GM10266 (cell line): ENCODE measurements around the gene TAOK2.

ENCODE experiments used
- DNase-seq: peaks from one replicate; pipeline ENCODE4 v3.0.0; 2012; ENCODE audit errors: extremely low spot score
- TF ChIP-seq, protein P1 (sequence below): IDR thresholded peaks from 2 replicates; pipeline ENCODE4 v1.5.1; 2012; ENCODE audit warnings: mild to moderate bottlenecking, low read depth; ENCODE audit not compliant: control insufficient read depth, insufficient read depth; ENCODE audit errors: missing control alignments

The TAOK2 gene

DNA sequence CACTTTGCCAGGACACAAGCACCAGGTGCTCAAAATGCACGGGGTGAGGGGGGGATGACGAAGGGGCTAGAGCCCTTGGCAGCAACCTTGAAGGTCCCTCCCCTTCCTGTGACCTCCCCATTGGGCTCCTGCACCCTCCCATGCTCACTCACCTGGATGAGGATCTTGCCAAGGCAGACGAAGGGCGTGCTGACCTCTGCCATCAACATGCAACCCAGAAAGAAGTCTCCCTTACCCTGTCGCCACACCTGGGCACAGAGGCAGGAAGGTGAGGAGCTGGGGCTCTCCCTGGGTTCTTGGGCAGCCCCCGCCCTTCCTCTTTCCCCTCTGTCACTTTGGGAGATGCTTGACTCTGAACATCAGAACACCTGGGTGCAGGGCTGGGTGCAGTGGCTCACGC, 51.9 kb downstream of the TAOK2 start:
- no peak for DNase-seq

DNA sequence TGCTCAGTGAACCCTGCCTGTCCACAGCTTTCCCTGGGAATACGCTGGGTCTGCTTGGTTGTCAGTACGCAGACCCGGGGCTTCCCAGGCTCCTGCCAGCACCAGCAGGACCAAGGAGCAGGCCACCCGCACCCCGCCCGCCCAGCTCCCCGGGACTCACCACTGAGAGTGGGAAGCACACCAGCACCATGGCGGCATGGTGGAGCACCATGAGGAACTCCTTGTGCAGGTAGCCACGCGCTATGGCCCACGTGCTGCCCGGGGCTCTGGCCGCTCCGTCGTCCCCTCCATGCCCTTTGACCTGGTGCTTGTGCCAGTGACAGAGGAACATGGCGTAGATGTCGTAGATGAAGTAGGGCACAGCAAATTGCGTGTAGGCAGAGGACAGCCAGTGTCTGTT, 52.8 kb downstream of the TAOK2 start:
- no peak for DNase-seq
- TF ChIP-seq, protein P1, sequence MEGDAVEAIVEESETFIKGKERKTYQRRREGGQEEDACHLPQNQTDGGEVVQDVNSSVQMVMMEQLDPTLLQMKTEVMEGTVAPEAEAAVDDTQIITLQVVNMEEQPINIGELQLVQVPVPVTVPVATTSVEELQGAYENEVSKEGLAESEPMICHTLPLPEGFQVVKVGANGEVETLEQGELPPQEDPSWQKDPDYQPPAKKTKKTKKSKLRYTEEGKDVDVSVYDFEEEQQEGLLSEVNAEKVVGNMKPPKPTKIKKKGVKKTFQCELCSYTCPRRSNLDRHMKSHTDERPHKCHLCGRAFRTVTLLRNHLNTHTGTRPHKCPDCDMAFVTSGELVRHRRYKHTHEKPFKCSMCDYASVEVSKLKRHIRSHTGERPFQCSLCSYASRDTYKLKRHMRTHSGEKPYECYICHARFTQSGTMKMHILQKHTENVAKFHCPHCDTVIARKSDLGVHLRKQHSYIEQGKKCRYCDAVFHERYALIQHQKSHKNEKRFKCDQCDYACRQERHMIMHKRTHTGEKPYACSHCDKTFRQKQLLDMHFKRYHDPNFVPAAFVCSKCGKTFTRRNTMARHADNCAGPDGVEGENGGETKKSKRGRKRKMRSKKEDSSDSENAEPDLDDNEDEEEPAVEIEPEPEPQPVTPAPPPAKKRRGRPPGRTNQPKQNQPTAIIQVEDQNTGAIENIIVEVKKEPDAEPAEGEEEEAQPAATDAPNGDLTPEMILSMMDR = no peak

More for the DNA sequence above, 51.9 kb downstream of the TAOK2 start:
- TF ChIP-seq, protein P1 = no peak

DNA sequence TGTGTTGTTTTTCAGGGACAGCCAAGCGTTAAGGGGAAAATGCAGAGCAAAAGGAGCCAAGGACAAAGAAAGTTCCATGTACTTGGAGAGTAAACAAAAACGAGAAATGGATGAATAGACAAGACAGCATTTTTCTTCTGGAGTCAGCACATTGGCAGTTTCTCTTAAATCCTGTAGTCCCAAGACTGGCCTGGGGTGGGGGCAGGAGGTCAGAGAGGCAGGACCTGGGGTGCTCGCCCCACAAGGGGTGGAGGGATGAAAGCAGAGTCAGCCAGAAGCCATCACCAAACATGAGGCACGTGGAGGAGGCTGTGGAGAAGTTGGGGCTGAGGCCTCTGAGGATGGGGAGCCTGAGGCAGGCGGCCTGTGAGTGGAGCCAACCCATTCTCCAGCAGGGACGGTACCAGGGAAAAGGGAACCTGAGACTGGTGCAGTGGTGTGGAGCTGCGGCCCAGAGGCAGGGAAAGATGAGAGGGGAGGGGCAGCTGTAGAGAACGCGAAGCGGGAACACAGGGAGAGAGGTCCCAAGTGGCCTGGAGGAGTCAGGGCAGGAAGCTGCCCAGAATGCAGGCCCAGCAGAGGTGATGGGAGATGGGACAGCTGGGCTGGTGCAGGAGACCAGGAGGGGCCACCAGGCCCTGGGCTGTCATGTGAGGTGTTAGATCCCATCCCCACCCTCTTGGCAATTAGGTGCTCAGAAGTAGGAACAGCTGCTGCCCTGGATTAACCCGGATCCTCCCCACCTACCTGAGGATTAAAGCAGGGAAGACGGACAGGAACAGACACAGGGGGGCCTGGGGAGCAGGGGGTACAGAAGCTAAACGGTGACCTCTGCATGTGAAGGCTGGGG, 54.1 kb downstream of the TAOK2 start:
- DNase-seq = no peak

DNA sequence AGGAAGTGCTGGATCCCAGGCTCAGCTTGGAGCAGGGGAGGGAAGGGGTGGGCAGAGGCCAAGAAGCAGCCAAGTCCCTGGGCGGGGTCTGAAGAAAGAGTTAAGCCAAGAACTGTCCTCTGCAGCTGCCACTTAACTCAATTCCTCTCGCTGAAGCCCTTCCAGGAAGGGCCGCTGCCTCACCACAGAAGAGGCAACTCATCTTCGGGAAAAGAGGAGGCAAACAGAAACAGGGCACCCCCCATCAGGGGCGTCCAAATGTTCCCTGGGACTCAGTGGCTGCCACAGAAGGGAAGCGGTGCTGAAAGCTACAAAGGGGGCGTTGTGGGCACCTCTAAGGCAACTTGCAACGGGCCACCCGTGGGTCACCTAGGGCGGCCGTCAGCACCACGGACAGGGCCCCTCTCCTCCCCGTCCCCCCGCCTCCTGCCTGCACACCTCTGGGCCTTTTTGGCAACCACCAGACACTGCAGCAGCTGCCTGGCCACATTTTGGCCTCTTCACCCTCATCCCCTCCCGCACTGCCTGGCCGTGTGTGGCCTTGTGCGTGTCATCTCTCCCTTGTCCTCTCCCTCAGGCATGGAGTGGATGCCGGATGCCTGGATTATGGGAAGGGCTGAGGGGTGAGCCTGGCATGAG, 54.9 kb downstream of the TAOK2 start:
- DNase-seq = no peak
- TF ChIP-seq, protein P1 = no peak

More for the DNA sequence above, 54.1 kb downstream of the TAOK2 start:
- TF ChIP-seq, protein P1 = no peak

DNA sequence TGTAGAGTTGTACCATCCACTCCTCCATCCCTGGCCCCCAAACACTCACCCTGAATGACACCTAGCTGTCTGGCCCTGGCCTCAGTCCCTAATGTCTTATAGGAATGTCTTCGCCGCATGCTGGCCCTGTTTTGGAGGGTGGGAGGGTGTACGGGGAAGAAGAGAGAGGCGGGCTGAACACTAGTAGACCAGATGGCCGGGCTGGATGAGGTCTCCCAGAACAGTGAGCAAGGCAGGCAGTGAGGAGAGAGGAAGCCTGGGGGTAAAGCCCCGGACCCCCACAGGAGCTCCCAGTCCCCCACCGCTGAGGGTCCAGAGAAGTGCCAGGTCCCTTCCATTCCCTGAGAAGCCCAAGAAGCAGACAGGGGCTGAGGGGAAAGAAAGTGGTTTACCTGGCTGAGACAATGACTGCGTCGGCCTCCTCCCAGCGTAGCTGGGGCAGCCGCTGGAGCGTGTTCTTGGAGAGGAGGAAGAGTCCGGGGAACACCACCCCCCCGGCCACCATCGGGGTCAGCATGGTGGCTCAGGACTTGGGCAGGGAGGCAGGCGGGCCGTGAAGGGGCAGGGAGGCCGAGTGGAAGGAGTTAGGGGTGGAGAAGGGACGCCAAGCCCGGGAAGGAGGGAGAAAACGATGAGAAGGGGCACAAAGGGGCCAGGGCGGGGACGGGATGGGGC, 56.5 kb downstream of the TAOK2 start:
- TF ChIP-seq, protein P1 = no peak
- no peak for DNase-seq

DNA sequence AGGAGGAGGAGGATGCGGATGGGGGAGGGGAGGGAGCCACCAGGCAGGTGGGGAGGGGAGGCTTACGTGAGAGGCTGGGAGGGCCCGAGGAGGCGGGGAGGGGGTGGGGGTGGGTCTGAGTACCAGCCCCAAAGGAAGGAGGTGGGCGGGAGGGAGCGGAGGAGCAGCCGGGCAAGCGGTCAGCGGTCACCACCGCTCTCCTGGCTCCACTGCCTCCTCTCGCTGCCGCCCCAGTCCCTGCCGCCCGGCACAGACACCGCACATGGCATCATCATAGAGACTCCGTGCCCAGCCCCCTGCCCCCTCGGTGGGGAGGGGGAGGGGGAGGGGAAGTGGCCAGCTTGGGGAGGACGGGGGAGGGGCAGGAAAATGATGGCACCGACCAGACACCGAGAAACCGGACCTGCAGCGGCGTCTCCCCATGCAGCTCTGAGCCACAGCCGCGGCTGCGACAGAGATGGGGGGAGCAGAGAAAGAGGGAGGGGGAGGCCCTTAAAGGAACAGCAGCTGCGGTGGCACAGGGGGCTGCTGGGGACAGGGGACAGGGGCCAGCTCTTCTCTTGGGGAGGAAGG, 57.3 kb downstream of the TAOK2 start, which contains the start of gene TLCD3B:
TSS of gene TLCD3B (minus strand) at position 431 of the 573 bp plus-strand sequence. CDS start 744 bp downstream, outside the sequence.
- no peak for DNase-seq
- TF ChIP-seq, protein P1 = no peak
